GM21619 (cell line): ENCODE results near the gene DIPK2A.

ENCODE experiments used
- ATAC-seq: cut with Tn5 transposase; IDR thresholded peaks from one replicate; pipeline ENCODE4 v1.9.1; 2021; ENCODE audit not compliant: unreplicated experiment

DIPK2A gene, protein sequence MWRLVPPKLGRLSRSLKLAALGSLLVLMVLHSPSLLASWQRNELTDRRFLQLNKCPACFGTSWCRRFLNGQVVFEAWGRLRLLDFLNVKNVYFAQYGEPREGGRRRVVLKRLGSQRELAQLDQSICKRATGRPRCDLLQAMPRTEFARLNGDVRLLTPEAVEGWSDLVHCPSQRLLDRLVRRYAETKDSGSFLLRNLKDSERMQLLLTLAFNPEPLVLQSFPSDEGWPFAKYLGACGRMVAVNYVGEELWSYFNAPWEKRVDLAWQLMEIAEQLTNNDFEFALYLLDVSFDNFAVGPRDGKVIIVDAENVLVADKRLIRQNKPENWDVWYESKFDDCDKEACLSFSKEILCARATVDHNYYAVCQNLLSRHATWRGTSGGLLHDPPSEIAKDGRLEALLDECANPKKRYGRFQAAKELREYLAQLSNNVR

GRCh38 chr3:143971359-143972154 lies at the start of gene DIPK2A:
DIPK2A (plus strand) TSS chr3:143971823; CDS start chr3:143972333, 510 bp downstream.
- ATAC-seq = peak; percentile 51

DNA sequence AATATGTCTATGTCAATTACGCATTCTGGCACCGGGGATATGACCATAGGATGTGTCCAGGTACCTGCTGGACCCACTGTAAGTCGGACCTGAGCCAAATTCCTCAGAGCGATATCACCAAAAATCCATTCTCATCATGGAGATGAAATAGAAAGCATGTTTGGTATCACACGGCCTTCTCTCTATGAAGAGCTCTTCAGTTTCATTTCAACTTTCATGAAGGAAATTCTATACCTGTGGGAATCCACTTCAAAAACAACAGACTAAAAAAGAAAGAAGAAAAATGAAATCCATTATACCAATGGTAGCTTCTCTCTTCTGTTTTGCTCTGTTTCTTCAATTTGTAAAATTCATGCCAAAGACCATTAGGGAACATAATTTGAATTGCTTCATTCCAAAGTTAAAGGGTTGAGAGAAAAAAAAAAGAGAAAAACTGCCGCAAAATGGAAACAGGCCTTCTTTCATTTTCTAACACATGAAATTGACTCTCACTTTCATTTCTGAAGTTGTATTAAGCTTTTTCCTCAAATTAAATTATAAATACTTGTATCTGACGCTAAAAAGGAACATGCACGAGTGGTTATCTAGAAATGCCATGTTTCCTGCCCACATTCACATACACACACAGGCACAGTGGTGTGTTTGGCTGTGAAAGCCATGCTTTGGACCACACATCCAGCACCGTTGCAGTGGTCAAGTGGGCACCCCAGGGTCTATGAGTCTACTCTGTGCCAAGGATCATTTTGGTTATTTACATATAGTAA lies 46.9 kb upstream of the DIPK2A start:
- peak; percentile 68 for ATAC-seq

- no peak for ATAC-seq
These were observed 43.6 kb upstream of the DIPK2A start for GRCh38 chr3:143928056-143928455.

- ATAC-seq = no peak
These were observed 42.9 kb upstream of the DIPK2A start for GRCh38 chr3:143928541-143929255.

GRCh38 chr3:143934791-143935190 lies 36.8 kb upstream of the DIPK2A start:
- ATAC-seq = no peak

DNA sequence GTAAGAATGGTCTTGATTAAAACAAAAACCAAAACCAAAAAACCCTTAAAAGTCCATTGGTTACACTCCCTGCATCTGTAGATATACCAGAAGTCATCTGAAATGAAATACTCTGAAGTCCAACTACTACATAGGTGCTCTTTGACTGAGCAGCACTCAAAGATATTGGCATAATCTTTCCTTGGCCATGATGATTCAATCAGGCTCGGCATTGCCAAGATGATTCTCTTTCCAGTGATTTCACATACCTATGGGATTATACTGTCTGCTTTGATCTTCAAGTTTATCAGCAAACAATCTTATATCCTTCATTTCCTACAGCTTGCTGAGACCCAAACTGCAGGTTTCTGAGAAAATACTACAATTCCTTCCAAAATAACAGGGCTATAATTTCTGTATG lies 35.9 kb upstream of the DIPK2A start:
- no peak for ATAC-seq

GRCh38 chr3:143950810-143951209 lies 20.8 kb upstream of the DIPK2A start:
- no peak for ATAC-seq

- peak; percentile 71 for ATAC-seq
These were observed 20.2 kb upstream of the DIPK2A start for GRCh38 chr3:143951351-143951971.

DNA sequence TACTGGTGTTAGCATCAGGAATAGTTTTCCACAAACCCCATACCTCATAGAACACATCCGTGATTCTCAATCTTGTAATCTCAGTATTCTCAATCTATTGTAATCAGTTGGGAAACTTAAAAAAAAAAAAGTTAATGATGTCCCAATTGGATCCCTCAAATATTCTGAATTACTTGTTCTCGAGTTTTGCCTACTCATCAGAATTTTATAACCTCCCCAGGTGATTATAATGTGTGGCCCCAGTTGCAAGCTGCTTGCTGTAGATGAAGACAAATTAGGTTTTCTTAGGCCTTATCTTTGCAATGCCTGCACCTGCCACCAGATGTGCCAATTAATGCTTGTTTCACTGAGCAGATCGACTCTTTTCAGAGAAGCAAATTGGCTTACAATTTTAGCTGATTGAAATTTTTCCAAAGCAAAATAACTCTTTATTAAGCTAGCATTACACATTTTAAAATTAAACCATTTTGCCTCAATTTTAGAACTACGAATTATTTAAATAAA lies 19.0 kb upstream of the DIPK2A start:
- ATAC-seq = no peak

DNA sequence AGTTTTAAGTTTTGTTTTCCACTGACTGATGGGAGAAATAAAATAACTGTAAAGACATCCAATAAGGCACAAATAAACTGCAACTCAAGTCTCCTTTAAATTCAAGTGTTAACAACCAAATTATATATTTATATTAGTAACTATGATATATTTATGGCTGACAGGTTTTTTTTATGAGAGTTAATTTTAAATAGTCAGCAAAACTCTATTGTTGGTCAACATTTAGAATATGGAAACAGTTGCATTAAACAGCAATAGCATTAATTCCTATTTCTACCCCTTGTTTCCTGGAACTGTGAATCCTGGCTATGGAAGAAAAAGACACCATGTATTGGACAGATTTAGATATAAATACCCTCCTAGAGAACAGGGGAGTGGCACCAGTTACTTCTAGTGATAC lies 16.5 kb upstream of the DIPK2A start:
- no peak for ATAC-seq

- ATAC-seq = no peak
These were observed 14.8 kb upstream of the DIPK2A start for GRCh38 chr3:143956838-143957237.

DNA sequence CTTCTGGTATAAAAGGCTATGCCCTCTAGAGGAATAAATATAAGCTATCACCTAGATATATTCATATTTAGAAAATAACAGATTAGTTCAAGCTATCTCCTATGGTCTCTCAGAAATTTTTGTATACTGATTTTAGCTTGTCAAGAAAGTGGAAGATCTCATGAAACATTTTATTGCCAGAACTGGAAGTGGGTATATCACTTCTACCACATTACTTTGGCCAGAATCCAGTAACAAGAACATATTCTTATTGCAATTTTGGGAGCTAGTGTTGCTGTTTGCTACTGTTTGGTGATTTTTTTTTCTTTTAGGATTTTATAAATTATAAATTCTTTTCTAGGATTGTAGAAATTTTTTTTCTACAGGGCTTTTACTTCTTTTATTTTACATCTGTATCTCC lies 14.2 kb upstream of the DIPK2A start:
- no peak for ATAC-seq

DNA sequence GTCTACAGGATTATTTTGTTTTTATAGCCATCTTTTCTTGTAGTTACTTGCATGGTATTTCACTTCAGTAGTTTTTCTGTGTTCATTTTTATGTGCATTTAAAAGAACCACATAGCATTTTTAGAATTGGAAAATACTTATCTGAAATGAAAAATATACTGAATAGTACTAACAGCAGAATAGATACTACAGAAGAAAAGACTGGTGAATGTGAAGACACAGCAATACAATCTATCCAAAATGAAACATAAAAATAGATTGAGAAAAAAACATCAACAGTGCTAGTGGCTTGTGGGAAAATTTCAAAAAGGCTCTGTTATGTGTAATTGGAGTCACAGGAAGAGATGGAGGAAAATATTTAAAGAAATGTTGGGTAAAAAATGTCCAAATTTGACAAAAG lies 12.7 kb upstream of the DIPK2A start:
- ATAC-seq = no peak

- ATAC-seq = no peak
These were observed 10.3 kb upstream of the DIPK2A start for GRCh38 chr3:143961342-143961741.

GRCh38 chr3:143963946-143964345 lies 7.7 kb upstream of the DIPK2A start:
- no peak for ATAC-seq

GRCh38 chr3:143970773-143971358 lies 757 bp upstream of the DIPK2A start:
- peak; percentile 22 for ATAC-seq

- ATAC-seq = no peak
These were observed 507 bp downstream of the DIPK2A start for GRCh38 chr3:143972155-143972504.

- ATAC-seq = peak; percentile 34
These were observed 1.1 kb downstream of the DIPK2A start for GRCh38 chr3:143972505-143973258.
